Loucy (cell line): ENCODE measurements around the gene OR2Y1.
A peak's percentile ranks its signal among the peaks of the same experiment; 100 is the strongest.

Experiments
- H2AFZ ChIP-seq: fragments of 200-600 bp; sonication (generic); 2 replicates; pipeline ENCODE4 v1.6.0; 2016; ENCODE audit warnings: antibody characterized with exemption, mild to moderate bottlenecking, low read length, moderate library complexity
- H3F3A ChIP-seq: fragments of 200-600 bp; 2 replicates; pipeline ENCODE4 v1.6.0; 2016; ENCODE audit warnings: antibody characterized with exemption, low read depth, mild to moderate bottlenecking
- H3K27me3 ChIP-seq: fragments of 200-600 bp; sonication (generic); 2 replicates; pipeline ENCODE4 v1.6.1; 2014; ENCODE audit warnings: low read length, mild to moderate bottlenecking; ENCODE audit not compliant: insufficient read depth, poor library complexity, severe bottlenecking
- H3K36me3 ChIP-seq: fragments of 200-600 bp; sonication (generic); 2 replicates; pipeline ENCODE4 v1.6.1; 2016; ENCODE audit warnings: low read length; ENCODE audit not compliant: insufficient read depth
- H3K4me1 ChIP-seq: fragments of 200-600 bp; sonication (generic); 2 replicates; pipeline ENCODE4 v1.5.1; 2014; ENCODE audit warnings: low read length, mild to moderate bottlenecking; ENCODE audit not compliant: insufficient read depth, poor library complexity, severe bottlenecking
- H3K4me2 ChIP-seq: fragments of 200-600 bp; sonication (generic); 2 replicates; pipeline ENCODE4 v1.6.0; 2014; ENCODE audit warnings: antibody characterized with exemption, low read length, low read depth, mild to moderate bottlenecking; ENCODE audit not compliant: poor library complexity, severe bottlenecking
- H3K4me3 ChIP-seq: fragments of 200-600 bp; sonication (generic); 2 replicates; pipeline ENCODE4 v1.5.1; 2014; ENCODE audit warnings: low read length, mild to moderate bottlenecking, mixed read lengths; ENCODE audit not compliant: poor library complexity, severe bottlenecking
- H3K79me2 ChIP-seq: fragments of 200-600 bp; sonication (generic); 2 replicates; pipeline ENCODE4 v1.6.1; 2014; ENCODE audit warnings: low read length; ENCODE audit not compliant: insufficient read depth
- H3K9ac ChIP-seq: fragments of 200-600 bp; sonication (generic); 2 replicates; pipeline ENCODE4 v1.6.0; 2014; ENCODE audit warnings: mild to moderate bottlenecking, low read depth, low read length, moderate library complexity; ENCODE audit not compliant: poor library complexity, severe bottlenecking
- H3K9me2 ChIP-seq: fragments of 200-600 bp; sonication (generic); replicated peaks from 2 replicates; pipeline ENCODE4 v1.6.1; 2016; ENCODE audit warnings: low read depth, low read length, mixed read lengths
- H3K9me3 ChIP-seq: fragments of 200-600 bp; sonication (generic); 2 replicates; pipeline ENCODE4 v1.6.1; 2014; ENCODE audit warnings: mild to moderate bottlenecking, antibody characterized with exemption, low read length, low read depth; ENCODE audit not compliant: insufficient read depth
- H4K20me1 ChIP-seq: fragments of 200-600 bp; sonication (generic); 2 replicates; pipeline ENCODE4 v1.6.0; 2014; ENCODE audit warnings: antibody characterized with exemption, low read length, mild to moderate bottlenecking; ENCODE audit not compliant: insufficient read depth, poor library complexity, severe bottlenecking
- EZH2phosphoT487 ChIP-seq: fragments of 200-600 bp; IDR thresholded peaks from 2 replicates; pipeline ENCODE4 v1.6.1; 2018; ENCODE audit warnings: antibody characterized with exemption, mild to moderate bottlenecking, moderate library complexity, borderline replicate concordance
- TF ChIP-seq, protein P1 (sequence below): fragments of 200-600 bp; sonication (generic); conservative IDR thresholded peaks from 2 replicates; pipeline ENCODE4 v1.5.1; 2014; ENCODE audit warnings: mild to moderate bottlenecking, antibody characterized with exemption, low read length

Gene OR2Y1

DNA sequence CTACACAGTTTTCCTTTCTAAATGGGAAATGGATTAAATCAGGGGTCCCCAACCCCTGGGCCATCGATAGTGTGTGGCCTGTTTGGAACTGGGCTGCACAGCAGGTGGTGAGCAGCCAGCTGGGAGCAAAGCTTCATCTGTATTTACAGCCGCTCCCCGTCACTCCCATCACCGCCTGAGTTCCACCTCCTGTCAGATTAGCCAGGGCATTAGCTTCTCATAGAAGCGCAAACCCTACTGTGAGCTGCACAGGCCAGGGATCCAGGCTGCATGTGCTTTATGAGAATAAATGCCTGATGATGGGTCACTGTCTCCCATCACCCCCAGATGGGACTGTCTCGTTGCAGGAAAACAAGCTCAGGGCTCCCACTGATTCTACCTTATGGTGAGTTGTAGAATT lies 49.3 kb downstream of the OR2Y1 start:
- Histone ChIP-seq H2AFZ (no peak overlapping the region), H3K79me2 (no peaks in the 10 kb centered on the region), H3K4me2 (no peak overlapping the region), H3K9ac (peak overlapping the region; percentile 78), H3K4me1 (peaks cover 26% of the 10 kb centered on the region), H3K27me3 (no peaks in the 10 kb centered on the region), H3K4me3 (no peak overlapping the region), H3K9me3 (no peaks in the 10 kb centered on the region), H3K9me2 (no peaks in the 10 kb centered on the region), H4K20me1 (no peaks in the 10 kb centered on the region), H3F3A (no peaks in the 10 kb centered on the region; the same call in 1 of the 2 replicates), H3K36me3 (no peaks in the 10 kb centered on the region)
- no peak for TF ChIP-seq EZH2phosphoT487
- TF ChIP-seq, protein P1, sequence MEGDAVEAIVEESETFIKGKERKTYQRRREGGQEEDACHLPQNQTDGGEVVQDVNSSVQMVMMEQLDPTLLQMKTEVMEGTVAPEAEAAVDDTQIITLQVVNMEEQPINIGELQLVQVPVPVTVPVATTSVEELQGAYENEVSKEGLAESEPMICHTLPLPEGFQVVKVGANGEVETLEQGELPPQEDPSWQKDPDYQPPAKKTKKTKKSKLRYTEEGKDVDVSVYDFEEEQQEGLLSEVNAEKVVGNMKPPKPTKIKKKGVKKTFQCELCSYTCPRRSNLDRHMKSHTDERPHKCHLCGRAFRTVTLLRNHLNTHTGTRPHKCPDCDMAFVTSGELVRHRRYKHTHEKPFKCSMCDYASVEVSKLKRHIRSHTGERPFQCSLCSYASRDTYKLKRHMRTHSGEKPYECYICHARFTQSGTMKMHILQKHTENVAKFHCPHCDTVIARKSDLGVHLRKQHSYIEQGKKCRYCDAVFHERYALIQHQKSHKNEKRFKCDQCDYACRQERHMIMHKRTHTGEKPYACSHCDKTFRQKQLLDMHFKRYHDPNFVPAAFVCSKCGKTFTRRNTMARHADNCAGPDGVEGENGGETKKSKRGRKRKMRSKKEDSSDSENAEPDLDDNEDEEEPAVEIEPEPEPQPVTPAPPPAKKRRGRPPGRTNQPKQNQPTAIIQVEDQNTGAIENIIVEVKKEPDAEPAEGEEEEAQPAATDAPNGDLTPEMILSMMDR = no peak

DNA sequence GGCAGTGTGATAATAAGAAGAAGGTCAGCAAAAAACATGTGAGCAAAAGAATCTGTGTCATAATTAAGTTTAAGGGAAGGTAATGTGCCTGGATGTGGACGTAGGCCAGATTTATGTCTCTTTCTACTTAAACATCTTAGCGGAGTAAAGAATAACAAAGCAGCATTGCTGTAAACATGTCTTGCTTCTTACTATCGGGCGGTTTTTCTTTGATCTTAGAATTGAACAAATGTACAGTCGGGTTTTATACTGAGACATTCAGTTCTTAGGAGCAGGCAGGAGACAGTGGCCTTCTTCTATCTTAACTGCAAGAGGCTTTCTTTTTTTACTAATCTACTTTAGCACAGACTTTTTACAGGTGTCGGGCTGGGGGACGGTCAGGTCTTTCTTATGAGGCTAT lies 50.1 kb downstream of the OR2Y1 start:
- H3K79me2 ChIP-seq = no peaks in the 10 kb centered on the region
- no peaks in the 10 kb centered on the region for H3K9me2 ChIP-seq
- TF ChIP-seq EZH2phosphoT487 = no peak
- TF ChIP-seq, protein P1 = no peak
- no peak overlapping the region for H2AFZ ChIP-seq
- peak overlapping the region; percentile 72 for H3K4me3 ChIP-seq
- peaks cover 26% of the 10 kb centered on the region for H3K4me1 ChIP-seq
- H3K9ac ChIP-seq = peak overlapping the region; percentile 78
- H3K36me3 ChIP-seq = no peaks in the 10 kb centered on the region
- no peaks in the 10 kb centered on the region for H4K20me1 ChIP-seq
- H3K27me3 ChIP-seq = no peaks in the 10 kb centered on the region
- no peaks in the 10 kb centered on the region for H3K9me3 ChIP-seq
- peak overlapping the region; percentile 93 for H3K4me2 ChIP-seq
- no peaks in the 10 kb centered on the region; the same call in 1 of the 2 replicates for H3F3A ChIP-seq
